ENCODE measurements around the gene PTPRN2. TPM values are rescaled to one million over a fixed set of nuclear protein-coding genes. Genes with fewer than 3 reads are reported as not detected.

PTPRN2 gene
- total RNA-seq, 2 experiments from 2014 or later, result 0.70 TPM; not detected in 1

- intact Hi-C loops (cut with micrococcal nuclease; ENCODE audit: unreplicated experiment), result no loop called here
- BruUV-seq (replicated peaks), result no TSS peak
- TF ChIP-seq CTCF (conservative IDR thresholded peaks at IDR 0.05; ENCODE audit: low read length) (no peak), EZH2phosphoT487 (IDR thresholded peaks at IDR 0.05; ENCODE audit: borderline replicate concordance, low read depth, low read length) (no peak)
- Histone ChIP-seq H3K79me2 (ENCODE audit: insufficient read depth, low read depth, low read length) (no peaks in the 10 kb centered on the region), H3K27ac (ENCODE audit: low read depth, low read length, poor library complexity, severe bottlenecking) (no peak overlapping the region), H4K20me1 (ENCODE audit: insufficient read depth, low read length) (no peaks in the 10 kb centered on the region), H3K9me2 (ENCODE audit: insufficient read depth, low read length) (no peaks in the 10 kb centered on the region), H3K4me1 (ENCODE audit: insufficient read depth, low read length, poor library complexity, severe bottlenecking) (no peaks in the 10 kb centered on the region), H3K9me3 (ENCODE audit: low read length) (no peaks in the 10 kb centered on the region), H2AFZ (ENCODE audit: low read length) (no peak overlapping the region), H3K4me3 (ENCODE audit: low read depth, low read length, poor library complexity, severe bottlenecking) (no peak overlapping the region), H3K4me2 (ENCODE audit: low read length) (no peak overlapping the region), H3K36me3 (ENCODE audit: insufficient read depth, low read length) (no peaks in the 10 kb centered on the region)
- POLR2A ChIA-PET, result no interaction called here
- no peak for DNase-seq (ENCODE audit: low spot score)
- CTCF ChIA-PET (ENCODE audit: unreplicated experiment), result no interaction called here
Measured at GRCh38 chr7:158145370-158145769, 442.3 kb downstream of the PTPRN2 start.

GRCh38 chr7:158143196-158144120 is 444.2 kb downstream of the PTPRN2 start:
- ChIA-PET POLR2A (no interaction called here), CTCF (ENCODE audit: unreplicated experiment) (no interaction called here)
- H3K79me2 ChIP-seq (ENCODE audit: insufficient read depth, low read depth, low read length), result no peaks in the 10 kb centered on the region
- no peak overlapping the region for H3K4me2 ChIP-seq (ENCODE audit: low read length)
- no peaks in the 10 kb centered on the region for H4K20me1 ChIP-seq (ENCODE audit: insufficient read depth, low read length)
- no TSS peak for BruUV-seq (replicated peaks)
- no peaks in the 10 kb centered on the region for H3K36me3 ChIP-seq (ENCODE audit: insufficient read depth, low read length)
- no peak overlapping the region for H2AFZ ChIP-seq (ENCODE audit: low read length)
- no peak overlapping the region for H3K27ac ChIP-seq (ENCODE audit: low read depth, low read length, poor library complexity, severe bottlenecking)
- no peak for DNase-seq (ENCODE audit: low spot score)
- no peaks in the 10 kb centered on the region for H3K9me3 ChIP-seq (ENCODE audit: low read length)
- H3K4me1 ChIP-seq (ENCODE audit: insufficient read depth, low read length, poor library complexity, severe bottlenecking), result no peaks in the 10 kb centered on the region
- intact Hi-C loops (cut with micrococcal nuclease; ENCODE audit: unreplicated experiment), result no loop called here
- H3K4me3 ChIP-seq (ENCODE audit: low read depth, low read length, poor library complexity, severe bottlenecking), result no peak overlapping the region
- H3K9me2 ChIP-seq (ENCODE audit: insufficient read depth, low read length), result no peaks in the 10 kb centered on the region
- no peak for TF ChIP-seq EZH2phosphoT487 (IDR thresholded peaks at IDR 0.05; ENCODE audit: borderline replicate concordance, low read depth, low read length)
- TF ChIP-seq CTCF (conservative IDR thresholded peaks at IDR 0.05; ENCODE audit: low read length), result no peak

- Histone ChIP-seq H3K4me1 (ENCODE audit: insufficient read depth, low read length, poor library complexity, severe bottlenecking) (no peaks in the 10 kb centered on the region), H3K27ac (ENCODE audit: low read depth, low read length, poor library complexity, severe bottlenecking) (no peak overlapping the region), H4K20me1 (ENCODE audit: insufficient read depth, low read length) (no peaks in the 10 kb centered on the region), H3K4me3 (ENCODE audit: low read depth, low read length, poor library complexity, severe bottlenecking) (no peak overlapping the region), H3K9me2 (ENCODE audit: insufficient read depth, low read length) (no peaks in the 10 kb centered on the region), H2AFZ (ENCODE audit: low read length) (no peak overlapping the region), H3K4me2 (ENCODE audit: low read length) (no peak overlapping the region), H3K9me3 (ENCODE audit: low read length) (no peaks in the 10 kb centered on the region), H3K79me2 (ENCODE audit: insufficient read depth, low read depth, low read length) (no peaks in the 10 kb centered on the region), H3K36me3 (ENCODE audit: insufficient read depth, low read length) (no peaks in the 10 kb centered on the region)
- DNase-seq (ENCODE audit: low spot score), result no peak
- no TSS peak for BruUV-seq (replicated peaks)
- intact Hi-C loops (cut with micrococcal nuclease; ENCODE audit: unreplicated experiment), result no loop called here
- no peak for TF ChIP-seq CTCF (conservative IDR thresholded peaks at IDR 0.05; ENCODE audit: low read length)
- no peak for TF ChIP-seq EZH2phosphoT487 (IDR thresholded peaks at IDR 0.05; ENCODE audit: borderline replicate concordance, low read depth, low read length)
- ChIA-PET POLR2A (no interaction called here), CTCF (ENCODE audit: unreplicated experiment) (no interaction called here)
Measured at GRCh38 chr7:158142657-158143056, 445.0 kb downstream of the PTPRN2 start.

All from OCI-LY7 (cell line).